ENCODE measurements around the gene UNC13A. TPM values are rescaled to one million over a fixed set of nuclear protein-coding genes. Genes with fewer than 3 reads are reported as not detected.

Gene UNC13A
- total and polyA plus RNA-seq, 12 donors = 0.02 to 0.72 (median 0.06) TPM; not detected in 2

DNA sequence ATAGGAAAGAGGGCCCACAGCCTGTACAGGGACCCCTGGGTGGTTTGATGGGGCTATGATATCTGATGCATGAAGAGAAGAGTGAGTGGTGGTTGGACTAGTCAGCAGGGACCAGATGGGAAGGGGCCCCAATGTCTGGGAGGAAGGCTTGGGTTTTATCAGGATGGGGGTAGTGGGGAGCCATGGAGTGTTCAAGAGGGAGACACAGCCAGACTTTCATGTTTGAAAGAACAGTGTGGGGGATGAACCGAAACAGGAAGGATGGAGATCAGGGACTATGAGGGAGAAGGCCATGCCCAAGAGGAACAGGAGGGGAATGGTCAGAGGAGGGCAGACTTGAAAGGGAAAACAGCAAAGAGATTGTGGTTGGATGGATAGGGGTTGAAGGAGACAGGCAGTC is 63.1 kb downstream of the UNC13A start:
- intact Hi-C loops (cut with DNase I) = no loop called here
- WGBS, 2 donors = 91 to 100% methylated on average over 1 of the region's 1 CpG
- no peak for DNase-seq

DNA sequence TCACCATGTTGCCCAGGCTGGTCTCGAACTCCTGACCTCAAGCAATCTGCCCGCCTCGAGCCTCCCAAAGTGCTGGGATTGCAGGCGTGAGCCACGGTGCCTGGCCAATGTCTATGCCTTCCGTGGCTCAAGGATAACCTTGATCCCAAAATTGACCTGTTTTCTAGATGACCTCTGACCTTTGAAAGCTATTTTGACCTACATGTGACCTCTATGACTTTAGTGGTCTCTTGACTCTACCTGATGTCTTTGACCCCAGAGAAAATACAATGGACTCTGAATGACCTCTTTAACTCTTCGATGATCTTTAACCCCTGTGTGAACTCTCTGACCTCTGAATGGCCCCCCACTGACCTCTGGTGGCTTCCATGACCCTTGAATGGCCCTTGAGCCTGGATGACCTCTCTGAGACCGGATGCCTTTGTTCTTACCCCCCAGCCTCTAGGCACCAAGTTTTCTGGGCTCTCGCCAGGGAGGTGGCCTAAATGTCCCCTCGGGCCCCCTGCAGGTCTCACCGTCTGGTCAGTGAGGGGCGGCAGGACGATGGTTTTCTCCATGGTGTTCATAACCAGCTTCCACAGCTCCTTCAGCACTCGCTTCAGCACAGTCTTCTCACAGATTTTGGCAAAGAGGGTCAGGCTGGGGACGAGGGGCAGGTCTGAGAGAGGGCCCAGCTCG is 63.7 kb downstream of the UNC13A start:
- WGBS, 2 donors = 87 to 90% methylated on average over 16 of the region's 16 CpGs
- intact Hi-C loops (cut with DNase I) = no loop called here
- Histone ChIP-seq H3K4me1 (no peaks in the 10 kb centered on the region), H3K27ac (no peak overlapping the region), H3K27me3 (no peaks in the 10 kb centered on the region), H3K4me3 (no peak overlapping the region), H3K36me3 (no peaks in the 10 kb centered on the region), H3K9me3 (peaks cover 0 to 17% (median 9%) of the 10 kb centered on the region in 11 donors)
- TF ChIP-seq, protein P1, sequence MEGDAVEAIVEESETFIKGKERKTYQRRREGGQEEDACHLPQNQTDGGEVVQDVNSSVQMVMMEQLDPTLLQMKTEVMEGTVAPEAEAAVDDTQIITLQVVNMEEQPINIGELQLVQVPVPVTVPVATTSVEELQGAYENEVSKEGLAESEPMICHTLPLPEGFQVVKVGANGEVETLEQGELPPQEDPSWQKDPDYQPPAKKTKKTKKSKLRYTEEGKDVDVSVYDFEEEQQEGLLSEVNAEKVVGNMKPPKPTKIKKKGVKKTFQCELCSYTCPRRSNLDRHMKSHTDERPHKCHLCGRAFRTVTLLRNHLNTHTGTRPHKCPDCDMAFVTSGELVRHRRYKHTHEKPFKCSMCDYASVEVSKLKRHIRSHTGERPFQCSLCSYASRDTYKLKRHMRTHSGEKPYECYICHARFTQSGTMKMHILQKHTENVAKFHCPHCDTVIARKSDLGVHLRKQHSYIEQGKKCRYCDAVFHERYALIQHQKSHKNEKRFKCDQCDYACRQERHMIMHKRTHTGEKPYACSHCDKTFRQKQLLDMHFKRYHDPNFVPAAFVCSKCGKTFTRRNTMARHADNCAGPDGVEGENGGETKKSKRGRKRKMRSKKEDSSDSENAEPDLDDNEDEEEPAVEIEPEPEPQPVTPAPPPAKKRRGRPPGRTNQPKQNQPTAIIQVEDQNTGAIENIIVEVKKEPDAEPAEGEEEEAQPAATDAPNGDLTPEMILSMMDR (IDR thresholded peaks at IDR 0.05) = no peak
- no peak for ATAC-seq
- DNase-seq = no peak

More for the DNA sequence above, 63.1 kb downstream of the UNC13A start:
- H3K4me1 ChIP-seq = no peaks in the 10 kb centered on the region
- peaks cover 0 to 17% (median 9%) of the 10 kb centered on the region in 11 donors for H3K9me3 ChIP-seq
- H3K27ac ChIP-seq = no peak overlapping the region
- TF ChIP-seq, protein P1 (IDR thresholded peaks at IDR 0.05) = no peak
- H3K4me3 ChIP-seq = no peak overlapping the region
- ATAC-seq = no peak
- H3K36me3 ChIP-seq = no peaks in the 10 kb centered on the region
- no peaks in the 10 kb centered on the region for H3K27me3 ChIP-seq

DNA sequence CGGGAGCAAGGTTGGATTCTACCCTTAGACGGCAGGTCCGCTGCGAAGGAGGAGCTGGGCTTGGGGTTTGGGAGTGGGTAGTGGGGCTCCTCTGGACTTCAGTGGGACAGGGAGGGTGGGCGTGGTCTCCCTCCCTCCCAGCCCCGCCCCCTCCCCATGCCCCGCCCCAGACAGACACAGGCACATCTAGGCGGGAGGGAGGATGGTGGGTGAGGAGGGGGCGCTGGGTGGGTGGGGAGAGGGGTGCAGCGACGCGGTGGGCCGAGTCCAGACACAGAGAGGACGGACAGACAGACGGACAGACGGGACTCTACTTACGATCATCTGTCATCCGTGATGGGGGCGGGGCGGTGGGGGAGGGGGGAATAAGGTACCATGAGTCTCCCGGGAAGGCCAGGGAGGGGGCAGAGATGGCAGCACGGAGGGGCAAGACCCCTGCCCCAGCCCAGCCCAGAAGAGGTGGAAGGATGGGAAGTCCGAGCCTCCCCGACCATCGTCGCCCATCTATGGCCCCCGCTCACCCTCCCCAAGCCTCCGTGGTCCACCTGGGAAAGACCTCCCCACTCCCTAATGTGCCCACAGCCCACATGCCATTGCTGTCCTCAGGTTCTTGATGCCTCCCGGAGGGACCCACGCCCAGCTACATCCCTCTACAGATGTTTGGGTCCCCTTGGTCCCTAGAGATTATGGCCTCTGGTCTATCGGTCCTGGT is 64.8 kb downstream of the UNC13A start:
- TF ChIP-seq, protein P1 (IDR thresholded peaks at IDR 0.05) = no peak
- intact Hi-C loops (cut with DNase I) = no loop called here
- Histone ChIP-seq H3K4me3 (no peak overlapping the region), H3K27ac (no peak overlapping the region), H3K36me3 (no peaks in the 10 kb centered on the region), H3K27me3 (peaks cover 0 to under 1% (median 0%) of the 10 kb centered on the region in 7 donors), H3K4me1 (no peaks in the 10 kb centered on the region), H3K9me3 (peaks cover 0 to 17% (median 9%) of the 10 kb centered on the region in 11 donors)
- ATAC-seq (no peak), DNase-seq (no peak)
- 84 to 87% methylated on average over 29 to 31 of the region's 31 CpGs for WGBS, 2 donors

DNA sequence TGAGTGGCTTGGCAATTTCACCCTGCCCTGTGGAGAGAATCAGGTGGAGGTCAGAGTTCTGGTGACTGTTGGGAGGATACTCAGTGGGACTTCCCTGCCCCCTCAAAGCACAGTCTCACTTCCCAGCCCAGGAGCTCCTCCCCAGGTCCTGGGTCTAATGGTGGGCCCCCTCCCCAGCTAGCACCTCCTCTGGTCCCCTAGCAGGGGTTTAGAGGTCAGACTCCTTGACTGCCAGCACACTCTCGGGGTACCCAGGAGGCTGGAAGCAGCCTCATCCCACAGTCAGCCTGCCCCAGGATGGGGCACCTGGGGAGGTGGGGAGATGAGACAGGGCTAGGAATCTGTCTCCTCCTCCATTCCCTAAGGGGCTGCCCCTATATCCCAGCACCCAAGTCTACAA is 67.5 kb downstream of the UNC13A start:
- ATAC-seq = no peak
- peaks cover 0 to 17% (median 9%) of the 10 kb centered on the region in 11 donors for H3K9me3 ChIP-seq

More for the DNA sequence above, 67.5 kb downstream of the UNC13A start:
- no peak overlapping the region for H3K27ac ChIP-seq
- 90 to 96% methylated on average over 1 of the region's 1 CpG for WGBS, 2 donors
- intact Hi-C loops (cut with DNase I) = no loop called here
- H3K4me1 ChIP-seq = peaks cover 0 to 7% (median 0%) of the 10 kb centered on the region in 9 donors
- no peak for DNase-seq
- H3K36me3 ChIP-seq = no peaks in the 10 kb centered on the region
- no peak overlapping the region for H3K4me3 ChIP-seq
- TF ChIP-seq, protein P1 (IDR thresholded peaks at IDR 0.05) = no peak
- peaks cover 0 to 23% (median 19%) of the 10 kb centered on the region in 7 donors for H3K27me3 ChIP-seq
